OCI-LY7 (cell line): ENCODE measurements around the gene BRAF. TPM values are rescaled to one million over a fixed set of nuclear protein-coding genes. Genes with fewer than 3 reads are reported as not detected.

Experiments used
- BruUV-seq: library from RNA; stranded (reverse); fragments of 400-500 nt; replicated peaks from 2 replicates; lab custom pipeline; 2021; lab: Mats Ljungman, UMichigan
- CTCF ChIA-PET: fragments of 300-600 bp; sonication (Branson Sonifier 250); formaldehyde crosslinking; loops from one replicate; lab custom pipeline; 2022; ENCODE audit warnings: antibody characterized with exemption; ENCODE audit not compliant: unreplicated experiment; lab: Charles Lee
- POLR2A ChIA-PET: fragments of 300-600 bp; sonication (Branson Sonifier 250); formaldehyde crosslinking; loops from one replicate; lab custom pipeline; 2022; ENCODE audit warnings: antibody characterized with exemption; lab: Charles Lee
- DNase-seq: peaks from one replicate; pipeline ENCODE4 v3.0.0-alpha.2; 2015; ENCODE audit warnings: low spot score
- H2AFZ ChIP-seq: fragments of 200-600 bp; sonication (generic), shearing (Covaris generic); 2 replicates; pipeline ENCODE4 v1.6.1; 2014; ENCODE audit warnings: mild to moderate bottlenecking, antibody characterized with exemption, low read length, moderate library complexity
- H3K27ac ChIP-seq: fragments of 200-600 bp; sonication (generic); 2 replicates; pipeline ENCODE4 v1.5.1; 2014; ENCODE audit warnings: mixed run types, low read depth, mild to moderate bottlenecking, moderate library complexity, low read length, inconsistent platforms; ENCODE audit not compliant: poor library complexity, severe bottlenecking
- H3K36me3 ChIP-seq: fragments of 200-600 bp; sonication (generic); 2 replicates; pipeline ENCODE4 v1.6.1; 2014; ENCODE audit warnings: mild to moderate bottlenecking, antibody characterized with exemption, low read length, moderate library complexity, mixed read lengths; ENCODE audit not compliant: insufficient read depth
- H3K4me1 ChIP-seq: fragments of 200-600 bp; sonication (generic); 2 replicates; pipeline ENCODE4 v1.5.1; 2014; ENCODE audit warnings: mild to moderate bottlenecking, low read length; ENCODE audit not compliant: insufficient read depth, poor library complexity, severe bottlenecking
- H3K4me2 ChIP-seq: fragments of 200-600 bp; sonication (generic); 2 replicates; pipeline ENCODE4 v1.6.1; 2014; ENCODE audit warnings: mild to moderate bottlenecking, low read length
- H3K4me3 ChIP-seq: fragments of 200-600 bp; sonication (generic); 2 replicates; pipeline ENCODE4 v1.5.1; 2014; ENCODE audit warnings: mild to moderate bottlenecking, low read depth, low read length; ENCODE audit not compliant: poor library complexity, severe bottlenecking
- H3K79me2 ChIP-seq: fragments of 200-600 bp; sonication (generic); 2 replicates; pipeline ENCODE4 v1.6.1; 2016; ENCODE audit warnings: low read depth, mild to moderate bottlenecking, low read length, moderate library complexity, mixed read lengths; ENCODE audit not compliant: insufficient read depth
- H3K9me2 ChIP-seq: fragments of 200-600 bp; sonication (generic); 2 replicates; pipeline ENCODE4 v1.6.1; 2016; ENCODE audit warnings: mild to moderate bottlenecking, low read length, mixed read lengths; ENCODE audit not compliant: insufficient read depth
- H3K9me3 ChIP-seq: fragments of 200-600 bp; sonication (generic); 2 replicates; pipeline ENCODE4 v1.6.1; 2014; ENCODE audit warnings: mild to moderate bottlenecking, mixed run types, low read length, mixed read lengths
- H4K20me1 ChIP-seq: fragments of 200-600 bp; sonication (generic); 2 replicates; pipeline ENCODE4 v1.6.1; 2014; ENCODE audit warnings: mild to moderate bottlenecking, antibody characterized with exemption, low read length, moderate library complexity, mixed read lengths; ENCODE audit not compliant: insufficient read depth
- EZH2phosphoT487 ChIP-seq: fragments of 200-600 bp; sonication (generic); IDR thresholded peaks from 2 replicates; pipeline ENCODE4 v1.6.1; 2018; ENCODE audit warnings: low read depth, borderline replicate concordance, mild to moderate bottlenecking, mixed run types, antibody characterized with exemption, low read length, moderate library complexity, mixed read lengths
- intact Hi-C: fragments of 100-400 bp; cut with micrococcal nuclease; formaldehyde crosslinking; loops from one replicate; pipeline ENCODE4 v1.10.0; 2022; ENCODE audit not compliant: unreplicated experiment
- total RNA-seq, 2 experiments: library from RNA; depleted of rRNA in 1 of 2; stranded (reverse); fragments of >200 nt in 1 of 2; shearing (Covaris generic) in 1 of 2; gene quantifications; 2 replicates each; pipeline ENCODE4 v1.2.3, GENCODE V29; 2014 to 2022
- TF ChIP-seq, protein P1 (sequence below): fragments of 200-600 bp; sonication (generic); conservative IDR thresholded peaks from 2 replicates; pipeline ENCODE4 v1.5.1; 2014; ENCODE audit warnings: mild to moderate bottlenecking, antibody characterized with exemption, low read length, moderate library complexity, mixed read lengths

The BRAF gene
- total RNA-seq, 2 experiments from 2014 or later = 17.1 to 41.6 TPM

DNA sequence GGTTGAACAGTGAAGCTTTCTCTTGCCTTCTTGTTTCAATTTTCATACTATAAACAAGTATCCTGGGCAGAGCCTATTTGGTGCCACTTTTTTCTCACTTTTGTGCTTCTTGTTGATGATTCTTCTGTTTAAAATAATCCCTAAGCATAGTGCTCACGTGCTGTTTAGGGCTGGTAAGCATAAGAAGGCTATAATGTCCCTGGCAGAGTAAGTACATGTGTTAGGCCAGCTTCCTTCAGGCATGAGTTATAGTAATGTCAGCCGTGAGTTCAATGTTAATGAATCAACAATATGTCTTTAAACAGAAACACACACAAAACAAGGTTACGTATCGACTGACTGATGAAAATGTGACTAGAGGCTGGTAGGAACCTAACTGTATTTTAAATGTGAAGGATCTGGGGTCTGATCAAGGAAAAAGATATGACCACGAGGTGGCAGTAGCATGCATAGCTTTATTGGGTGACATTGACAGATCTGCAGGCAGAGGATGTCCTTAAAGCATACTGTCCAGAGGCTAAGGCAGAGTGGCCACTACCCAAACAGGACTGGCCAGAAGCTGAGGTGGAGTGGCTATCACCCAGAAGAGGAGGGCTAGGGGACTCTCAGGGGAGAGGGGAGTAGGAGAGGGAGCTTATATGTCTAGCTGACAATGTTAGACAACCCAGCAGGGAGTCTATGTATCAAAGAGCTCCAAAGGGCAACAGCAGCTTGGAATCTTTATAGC is 113.7 kb downstream of the BRAF start:
- CTCF ChIA-PET = interaction anchor here (0.6 to 1.3 kb wide), 4 partner anchors 17 to 234 kb away, joined by 3 to 7 read pairs (median 4); partner anchors contain the start of gene BRAF
- H3K27ac ChIP-seq = no peak overlapping the region
- H3K36me3 ChIP-seq = 0 out of 2 replicates have a peak, but pooled peaks cover 2% of the 10 kb centered on the region
- H3K4me3 ChIP-seq = no peak overlapping the region
- BruUV-seq = no TSS peak
- intact Hi-C loops = loop anchor here (1.0 to 5.0 kb wide), 4 partner anchors 112 to 721 kb away; no protein-coding TSS in a partner anchor
- no peaks in the 10 kb centered on the region for H3K9me3 ChIP-seq
- no peaks in the 10 kb centered on the region for H3K4me1 ChIP-seq
- H3K79me2 ChIP-seq = no peaks in the 10 kb centered on the region
- POLR2A ChIA-PET = interaction anchor here (0.6 to 2.8 kb wide), 6 partner anchors 10 to 203 kb away, joined by 3 to 9 read pairs (median 4); partner anchors contain the start of gene MRPS33
- DNase-seq = peak; percentile 69
- H2AFZ ChIP-seq = no peak overlapping the region
- H3K4me2 ChIP-seq = no peak overlapping the region
- TF ChIP-seq, protein P1, sequence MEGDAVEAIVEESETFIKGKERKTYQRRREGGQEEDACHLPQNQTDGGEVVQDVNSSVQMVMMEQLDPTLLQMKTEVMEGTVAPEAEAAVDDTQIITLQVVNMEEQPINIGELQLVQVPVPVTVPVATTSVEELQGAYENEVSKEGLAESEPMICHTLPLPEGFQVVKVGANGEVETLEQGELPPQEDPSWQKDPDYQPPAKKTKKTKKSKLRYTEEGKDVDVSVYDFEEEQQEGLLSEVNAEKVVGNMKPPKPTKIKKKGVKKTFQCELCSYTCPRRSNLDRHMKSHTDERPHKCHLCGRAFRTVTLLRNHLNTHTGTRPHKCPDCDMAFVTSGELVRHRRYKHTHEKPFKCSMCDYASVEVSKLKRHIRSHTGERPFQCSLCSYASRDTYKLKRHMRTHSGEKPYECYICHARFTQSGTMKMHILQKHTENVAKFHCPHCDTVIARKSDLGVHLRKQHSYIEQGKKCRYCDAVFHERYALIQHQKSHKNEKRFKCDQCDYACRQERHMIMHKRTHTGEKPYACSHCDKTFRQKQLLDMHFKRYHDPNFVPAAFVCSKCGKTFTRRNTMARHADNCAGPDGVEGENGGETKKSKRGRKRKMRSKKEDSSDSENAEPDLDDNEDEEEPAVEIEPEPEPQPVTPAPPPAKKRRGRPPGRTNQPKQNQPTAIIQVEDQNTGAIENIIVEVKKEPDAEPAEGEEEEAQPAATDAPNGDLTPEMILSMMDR = peak; percentile 90
- TF ChIP-seq EZH2phosphoT487 = no peak
- H3K9me2 ChIP-seq = no peaks in the 10 kb centered on the region
- H4K20me1 ChIP-seq = peaks cover 12% of the 10 kb centered on the region; the same call in 1 of the 2 replicates

DNA sequence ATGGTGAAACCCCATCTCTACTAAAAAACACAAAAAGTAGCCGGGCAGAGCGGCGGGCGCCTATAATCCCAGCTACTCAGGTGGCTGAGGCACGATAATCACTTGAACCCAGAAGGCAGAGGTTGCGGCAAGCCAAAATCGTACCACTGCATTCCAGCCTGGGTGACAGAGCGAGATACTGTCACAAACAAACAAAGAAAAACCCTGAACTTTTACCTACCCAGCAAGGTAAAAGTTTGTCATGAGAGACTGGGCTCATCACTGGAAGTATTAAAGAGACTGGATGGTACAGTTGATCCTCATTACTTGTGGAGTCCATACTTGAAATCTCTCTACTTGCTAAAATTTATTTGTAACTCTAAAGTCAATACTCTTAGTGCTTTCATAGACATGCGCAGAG is 114.3 kb downstream of the BRAF start:
- H2AFZ ChIP-seq = no peak overlapping the region
- no peak for DNase-seq
- intact Hi-C loops = loop anchor here (2.0 to 5.0 kb wide), 3 partner anchors 112 to 722 kb away; no protein-coding TSS in a partner anchor
- 0 out of 2 replicates have a peak, but pooled peaks cover 2% of the 10 kb centered on the region for H3K36me3 ChIP-seq
- no peak overlapping the region for H3K27ac ChIP-seq
- peaks cover 12% of the 10 kb centered on the region; the same call in 1 of the 2 replicates for H4K20me1 ChIP-seq
- TF ChIP-seq EZH2phosphoT487 = no peak
- TF ChIP-seq, protein P1 = no peak
- no peak overlapping the region for H3K4me3 ChIP-seq
- H3K4me1 ChIP-seq = no peaks in the 10 kb centered on the region
- ChIA-PET POLR2A (interaction anchor here (1.4 to 2.8 kb wide), 2 partner anchors 9 to 201 kb away, joined by 4 to 9 read pairs; no protein-coding TSS in a partner anchor), CTCF (interaction anchor here (1.3 kb wide), 2 partner anchors 18 to 113 kb away, joined by 4 to 7 read pairs; partner anchors contain the start of gene BRAF)
- no peaks in the 10 kb centered on the region for H3K79me2 ChIP-seq
- no peaks in the 10 kb centered on the region for H3K9me2 ChIP-seq
- no peak overlapping the region for H3K4me2 ChIP-seq
- BruUV-seq = no TSS peak
- no peaks in the 10 kb centered on the region for H3K9me3 ChIP-seq
